GM21717 (cell line): ENCODE data around the gene ANK2.

Experiments used
- ATAC-seq: cut with Tn5 transposase; IDR thresholded peaks from one replicate; pipeline ENCODE4 v1.9.1; 2021; ENCODE audit warnings: mild to moderate bottlenecking, moderate library complexity; ENCODE audit not compliant: unreplicated experiment

Gene ANK2

GRCh38 chr4:113088050-113088449 is 38.6 kb downstream of the ANK2 start:
- ATAC-seq, result no peak

GRCh38 chr4:113090954-113091353 is 41.5 kb downstream of the ANK2 start:
- ATAC-seq, result no peak

- no peak for ATAC-seq
Observed at GRCh38 chr4:113094331-113094730, 44.9 kb downstream of the ANK2 start.

GRCh38 chr4:113094802-113095201 is 45.3 kb downstream of the ANK2 start:
- no peak for ATAC-seq

- no peak for ATAC-seq
Observed at GRCh38 chr4:113101669-113102068, 52.2 kb downstream of the ANK2 start.

GRCh38 chr4:113103556-113103955 is 54.1 kb downstream of the ANK2 start:
- no peak for ATAC-seq

GRCh38 chr4:113106108-113106507 is 56.7 kb downstream of the ANK2 start:
- ATAC-seq, result no peak

GRCh38 chr4:113109106-113109718 is 59.8 kb downstream of the ANK2 start:
- ATAC-seq, result no peak

GRCh38 chr4:113112338-113112978 is 63.0 kb downstream of the ANK2 start:
- no peak for ATAC-seq

GRCh38 chr4:113113151-113113550 is 63.7 kb downstream of the ANK2 start:
- ATAC-seq, result no peak

- no peak for ATAC-seq
Observed at GRCh38 chr4:113114884-113115283, 65.4 kb downstream of the ANK2 start.

- no peak for ATAC-seq
Observed at GRCh38 chr4:113116414-113117357, 67.2 kb downstream of the ANK2 start.

GRCh38 chr4:113117358-113117702 is 67.9 kb downstream of the ANK2 start:
- ATAC-seq, result no peak

GRCh38 chr4:113122066-113122465 is 72.6 kb downstream of the ANK2 start:
- no peak for ATAC-seq

GRCh38 chr4:113125418-113125817 is 76.0 kb downstream of the ANK2 start:
- no peak for ATAC-seq

- ATAC-seq, result no peak
Observed at GRCh38 chr4:113131136-113131535, 81.7 kb downstream of the ANK2 start.

GRCh38 chr4:113131621-113132020 is 82.2 kb downstream of the ANK2 start:
- ATAC-seq, result no peak

- peak; percentile 53 for ATAC-seq
Observed at GRCh38 chr4:113141901-113142346, 92.5 kb downstream of the ANK2 start.

GRCh38 chr4:113142351-113142750 is 92.9 kb downstream of the ANK2 start:
- ATAC-seq, result no peak

GRCh38 chr4:113144091-113144490 is 94.6 kb downstream of the ANK2 start:
- no peak for ATAC-seq

- ATAC-seq, result no peak
Observed at GRCh38 chr4:113145147-113145518, 95.7 kb downstream of the ANK2 start.
